Choroid plexus epithelial cell (primary cell): ENCODE results near the gene KRT26.

Source experiments
- DNase-seq: peaks from one replicate; pipeline ENCODE4 v3.0.0-alpha.2; 2010; ENCODE audit warnings: low read depth
- H3K4me3 ChIP-seq: 2 replicates; pipeline ENCODE4 v1.5.1; 2011; ENCODE audit warnings: low read depth, mild to moderate bottlenecking, control low read depth, low read length, moderate library complexity
- CTCF ChIP-seq: conservative IDR thresholded peaks from 2 replicates; pipeline ENCODE4 v1.5.1; 2011; ENCODE audit warnings: low read depth, mild to moderate bottlenecking, control low read depth, inconsistent platforms, low read length, moderate library complexity

KRT26 gene

GRCh38 chr17:40779181-40779909, 7.3 kb upstream of the KRT26 start:
- no peak for TF ChIP-seq CTCF
- H3K4me3 ChIP-seq = no peak overlapping the region
- DNase-seq = no peak

- DNase-seq = no peak
- TF ChIP-seq CTCF = no peak
- H3K4me3 ChIP-seq = no peak overlapping the region
Measured at GRCh38 chr17:40778461-40778860, 6.5 kb upstream of the KRT26 start.

- DNase-seq = no peak
- TF ChIP-seq CTCF = no peak
- no peak overlapping the region for H3K4me3 ChIP-seq
Measured at GRCh38 chr17:40777971-40778370, 6.0 kb upstream of the KRT26 start.

- H3K4me3 ChIP-seq = no peak overlapping the region
- no peak for DNase-seq
- TF ChIP-seq CTCF = no peak
Measured at GRCh38 chr17:40777459-40777858, 5.5 kb upstream of the KRT26 start.

GRCh38 chr17:40775945-40776344, 3.9 kb upstream of the KRT26 start:
- DNase-seq = no peak
- TF ChIP-seq CTCF = no peak
- no peak overlapping the region for H3K4me3 ChIP-seq

- no peak overlapping the region for H3K4me3 ChIP-seq
- TF ChIP-seq CTCF = no peak
- DNase-seq = no peak
Measured at GRCh38 chr17:40765657-40766056, 6.3 kb downstream of the KRT26 start.

GRCh38 chr17:40763752-40764151, 8.2 kb downstream of the KRT26 start:
- H3K4me3 ChIP-seq = no peak overlapping the region
- TF ChIP-seq CTCF = no peak
- DNase-seq = no peak
